Stomach (tissue), 9 donors: ENCODE measurements around the gene MYO16. TPM values are rescaled to one million over a fixed set of nuclear protein-coding genes. Genes with fewer than 3 reads are reported as not detected.
"Not testable (repeated sequence)": the region's sequence is repeated elsewhere in the genome, so short reads cannot be mapped to it uniquely, and the experiment has no call there.

Source experiments
- DNase-seq, 2 donors: peaks; one replicate each; pipeline versions ENCODE4 v3.0.0 to v3.0.0-alpha.2; 2013 to 2019
- H3K27ac ChIP-seq, 5 donors: fragments of 200-600 bp in 4 of 5; sonication (generic) in 4 of 5; one replicate each; pipeline ENCODE4 v1.5.1; 2013 to 2019; ENCODE audit warnings: mild to moderate bottlenecking in 1 of 5, moderate library complexity in 1 of 5
- H3K27me3 ChIP-seq, 3 donors: fragments of 200-600 bp; sonication (generic); one replicate each; pipeline ENCODE4 v1.5.1; 2017 to 2019; ENCODE audit warnings: mixed run types in 1 of 3
- H3K36me3 ChIP-seq, 4 donors: fragments of 200-600 bp; sonication (generic); 1 replicate in 3 of 4; 2 replicates in 1 of 4; pipeline ENCODE4 v1.5.1; 2016 to 2019
- H3K4me1 ChIP-seq, 4 donors: fragments of 200-600 bp; sonication (generic); one replicate each; pipeline ENCODE4 v1.5.1; 2016 to 2019
- H3K4me3 ChIP-seq, 4 donors: fragments of 200-600 bp; sonication (generic) in 3 of 4; one replicate each; pipeline ENCODE4 v1.5.1; 2016 to 2019; ENCODE audit warnings: mild to moderate bottlenecking in 1 of 4
- H3K9me3 ChIP-seq, 4 donors: fragments of 200-600 bp; sonication (generic); one replicate each; pipeline ENCODE4 v1.5.1; 2016 to 2019
- EP300 ChIP-seq: sonication (generic); formaldehyde crosslinking; IDR thresholded peaks from one replicate; pipeline ENCODE4 v1.6.1; 2017; ENCODE audit warnings: antibody characterized with exemption
- POLR2A ChIP-seq, 4 donors: fragments of 450-650 bp; IDR thresholded peaks; one replicate each; pipeline ENCODE4 v1.6.1; 2016; ENCODE audit warnings: antibody characterized with exemption in 4 of 4, control low read depth in 2 of 4, mild to moderate bottlenecking in 1 of 4, moderate library complexity in 1 of 4
- POLR2AphosphoS5 ChIP-seq, 3 donors: sonication (generic); formaldehyde crosslinking; IDR thresholded peaks; one replicate each; pipeline ENCODE4 v1.6.1; 2016; ENCODE audit warnings: antibody characterized with exemption in 3 of 3
- WGBS, 5 donors: extraction: QIAGEN DNeasy Blood & Tissue Kit in 3 of 5; methylation state at CpG; one replicate each; pipeline versions ENCODE4 v1.1.5 to v1.1.7; 2013 to 2018; 5-methylcytosine and 5-hydroxymethylcytosine counted together
- intact Hi-C: fragments of 100-400 bp; cut with DNase I; formaldehyde crosslinking; loops from one replicate; pipeline ENCODE4 v1.15.1; 2023; ENCODE audit warnings: low total_unique reads
- polyA plus RNA-seq, 3 donors: library from polyadenylated mRNA; stranded (reverse); fragments of 200-250 nt; gene quantifications; one replicate each; pipeline ENCODE4 v1.2.3, GENCODE V29; 2013
- total RNA-seq, 5 donors: library from RNA; depleted of rRNA; stranded (reverse); fragments of >200 nt; gene quantifications; one replicate each; pipeline versions ENCODE4 v1.1.0 to v1.2.3, GENCODE V29; 2014 to 2016
- TF ChIP-seq, protein P1 (sequence below), 7 experiments: fragments of 450-650 bp in 4 of 7; fragments of 200-600 bp in 3 of 7; sonication (generic) in 3 of 7; IDR thresholded peaks; one replicate each; pipeline ENCODE4 v1.5.1; 2016 to 2019; ENCODE audit warnings: antibody characterized with exemption in 7 of 7, control low read depth in 2 of 7, mild to moderate bottlenecking in 1 of 7
- donor health status: healthy with polysubstance abuse.
- donor health status: Bipolar disorder and iron deficiency.
- donor health status: healthy.

The MYO16 gene
- total and polyA plus RNA-seq, 8 donors, result under 0.01 to 1.8 (median 0.15) TPM; not detected in 3

GRCh38 chr13:108903613-108904012, 274.2 kb downstream of the MYO16 start:
- H3K27me3 ChIP-seq, result no peaks in the 10 kb centered on the region
- no peak for TF ChIP-seq POLR2AphosphoS5 (IDR thresholded peaks at IDR 0.05)
- TF ChIP-seq, protein P1, sequence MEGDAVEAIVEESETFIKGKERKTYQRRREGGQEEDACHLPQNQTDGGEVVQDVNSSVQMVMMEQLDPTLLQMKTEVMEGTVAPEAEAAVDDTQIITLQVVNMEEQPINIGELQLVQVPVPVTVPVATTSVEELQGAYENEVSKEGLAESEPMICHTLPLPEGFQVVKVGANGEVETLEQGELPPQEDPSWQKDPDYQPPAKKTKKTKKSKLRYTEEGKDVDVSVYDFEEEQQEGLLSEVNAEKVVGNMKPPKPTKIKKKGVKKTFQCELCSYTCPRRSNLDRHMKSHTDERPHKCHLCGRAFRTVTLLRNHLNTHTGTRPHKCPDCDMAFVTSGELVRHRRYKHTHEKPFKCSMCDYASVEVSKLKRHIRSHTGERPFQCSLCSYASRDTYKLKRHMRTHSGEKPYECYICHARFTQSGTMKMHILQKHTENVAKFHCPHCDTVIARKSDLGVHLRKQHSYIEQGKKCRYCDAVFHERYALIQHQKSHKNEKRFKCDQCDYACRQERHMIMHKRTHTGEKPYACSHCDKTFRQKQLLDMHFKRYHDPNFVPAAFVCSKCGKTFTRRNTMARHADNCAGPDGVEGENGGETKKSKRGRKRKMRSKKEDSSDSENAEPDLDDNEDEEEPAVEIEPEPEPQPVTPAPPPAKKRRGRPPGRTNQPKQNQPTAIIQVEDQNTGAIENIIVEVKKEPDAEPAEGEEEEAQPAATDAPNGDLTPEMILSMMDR (IDR thresholded peaks at IDR 0.05), result no peak
- no peak for TF ChIP-seq POLR2A (IDR thresholded peaks at IDR 0.05)
- no peak for TF ChIP-seq EP300
- 22 to 45% (median 38%) methylated on average over 1 of the region's 1 CpG for WGBS, 5 donors

GRCh38 chr13:108911807-108912206, 282.4 kb downstream of the MYO16 start:
- Histone ChIP-seq H3K4me3 (no peak overlapping the region), H3K27me3 (no peaks in the 10 kb centered on the region), H3K9me3 (no peaks in the 10 kb centered on the region), H3K4me1 (peaks cover 10 to 27% (median 19%) of the 10 kb centered on the region in 4 donors), H3K36me3 (no peaks in the 10 kb centered on the region), H3K27ac (no peak overlapping the region)
- 65 to 82% (median 66%) methylated on average over 2 of the region's 2 CpGs for WGBS, 5 donors
- intact Hi-C loops, result no loop called here
- TF ChIP-seq EP300 (no peak), POLR2AphosphoS5 (IDR thresholded peaks at IDR 0.05) (no peak), POLR2A (IDR thresholded peaks at IDR 0.05) (no peak)
- TF ChIP-seq, protein P1 (IDR thresholded peaks at IDR 0.05), result no peak
- DNase-seq, result no peak

More at GRCh38 chr13:108903613-108904012, 274.2 kb downstream of the MYO16 start:
- Histone ChIP-seq H3K4me1 (no peaks in the 10 kb centered on the region), H3K27ac (no peak overlapping the region), H3K36me3 (no peaks in the 10 kb centered on the region), H3K4me3 (no peak overlapping the region), H3K9me3 (no peaks in the 10 kb centered on the region)
- intact Hi-C loops, result no loop called here
- no peak for DNase-seq

DNA sequence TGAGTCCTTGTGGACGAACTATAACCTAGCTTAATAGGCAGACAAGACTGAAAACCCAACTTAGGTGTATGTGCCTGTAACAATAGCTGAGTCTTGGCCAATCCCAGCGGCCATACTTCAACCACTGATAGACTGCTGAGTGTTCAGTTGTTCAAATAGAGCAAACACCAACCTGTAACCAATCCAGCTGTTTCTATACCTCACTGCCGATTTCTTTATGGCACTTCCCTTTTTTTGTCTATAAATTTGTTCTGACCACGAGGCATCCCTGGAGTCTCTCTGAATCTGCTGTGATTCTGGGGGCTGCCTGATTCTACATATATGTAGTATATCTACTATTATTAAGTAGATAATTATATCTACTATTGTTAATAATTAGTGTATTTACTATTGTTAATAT, 284.3 kb downstream of the MYO16 start:
- H3K4me1 ChIP-seq, result peaks cover 10 to 27% (median 19%) of the 10 kb centered on the region in 4 donors
- 60 to 72% (median 65%) methylated on average over 4 of the region's 4 CpGs for WGBS, 5 donors
- intact Hi-C loops, H3K27me3 ChIP-seq, H3K27ac ChIP-seq, H3K4me3 ChIP-seq, H3K9me3 ChIP-seq, DNase-seq, H3K36me3 ChIP-seq: not testable (repeated sequence)

DNA sequence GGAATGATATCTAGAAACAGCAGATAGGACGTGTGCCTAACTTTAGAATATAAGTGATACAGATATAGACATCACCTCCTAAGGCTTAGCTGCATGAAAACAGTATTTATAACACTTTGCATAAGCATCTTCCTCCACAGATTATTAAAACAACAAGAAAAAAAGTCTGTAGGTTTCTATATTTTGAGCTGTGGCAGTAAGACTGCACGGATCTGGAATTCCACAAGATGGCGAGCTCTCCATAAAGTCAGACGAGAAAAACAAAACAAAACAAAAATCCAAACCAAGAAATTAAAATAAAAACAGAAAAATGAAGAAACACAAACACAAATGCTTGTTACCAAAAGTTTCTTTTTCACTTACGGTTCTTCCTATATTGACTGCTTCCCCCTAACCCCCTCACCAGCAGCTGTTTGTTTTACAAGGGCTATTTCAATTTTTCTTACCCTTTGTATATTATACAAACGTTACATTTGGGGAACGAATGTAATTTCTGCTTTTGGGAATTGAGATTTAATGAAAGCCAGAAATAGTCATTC, 285.8 kb downstream of the MYO16 start:
- peak overlapping the region in 2 of 4 donors; percentile 7 to 25 for H3K4me3 ChIP-seq
- H3K27me3 ChIP-seq, result no peaks in the 10 kb centered on the region
- no peaks in the 10 kb centered on the region for H3K9me3 ChIP-seq
- peaks cover 10 to 38% (median 24%) of the 10 kb centered on the region in 4 donors for H3K4me1 ChIP-seq
- intact Hi-C loops, result no loop called here
- TF ChIP-seq POLR2A (IDR thresholded peaks at IDR 0.05), result no peak
- TF ChIP-seq EP300, result no peak
- TF ChIP-seq POLR2AphosphoS5 (IDR thresholded peaks at IDR 0.05), result no peak
- TF ChIP-seq, protein P1 (IDR thresholded peaks at IDR 0.05), result peak in 4 of 7 experiments; percentile 21 to 37 (median 26)
- H3K27ac ChIP-seq, result peak overlapping the region in 4 of 5 donors; percentile 74 to 90 (median 86)
- 11 to 21% (median 16%) methylated on average over 7 of the region's 7 CpGs for WGBS, 5 donors
- H3K36me3 ChIP-seq, result no peaks in the 10 kb centered on the region
- peak in 1 of 2 donors; percentile 64 for DNase-seq
